CD14-positive monocyte (primary cell): ENCODE measurements around the gene NOB1. TPM values are rescaled to one million over a fixed set of nuclear protein-coding genes. Genes with fewer than 3 reads are reported as not detected.

Experiments
- DNase-seq, 3 donors: peaks; one replicate each; pipeline ENCODE4 v3.0.0-alpha.2; 2011 to 2022
- H2AFZ ChIP-seq: 2 replicates; pipeline ENCODE4 v1.6.0; 2012; ENCODE audit warnings: mild to moderate bottlenecking, low read depth, low read length, inconsistent platforms; ENCODE audit not compliant: insufficient read depth, poor library complexity, severe bottlenecking
- H3K27ac ChIP-seq, 2 donors: 1 replicate in 1 of 2; 2 replicates in 1 of 2; pipeline ENCODE4 v1.5.1; 2012 to 2013; ENCODE audit warnings: low read length in 2 of 2, control low read depth in 1 of 2, inconsistent platforms in 1 of 2, low read depth in 1 of 2, mild to moderate bottlenecking in 1 of 2
- H3K27me3 ChIP-seq, 2 donors: one replicate each; pipeline versions ENCODE4 v1.6.0 to v1.6.1; 2011 to 2013; ENCODE audit warnings: low read length in 2 of 2; ENCODE audit not compliant: control insufficient read depth in 2 of 2, insufficient read depth in 2 of 2
- H3K36me3 ChIP-seq, 2 donors: replicated peaks in 1 of 2; 1 replicate in 1 of 2; 2 replicates in 1 of 2; pipeline versions ENCODE4 v1.5.1 to v1.6.1; 2012 to 2013; ENCODE audit warnings: low read length in 2 of 2, control low read depth in 1 of 2, inconsistent platforms in 1 of 2, mild to moderate bottlenecking in 1 of 2; ENCODE audit not compliant: insufficient read depth in 2 of 2, control insufficient read depth in 1 of 2
- H3K4me1 ChIP-seq, 2 donors: 1 replicate in 1 of 2; 2 replicates in 1 of 2; pipeline versions ENCODE4 v1.5.1 to v1.6.1; 2012 to 2013; ENCODE audit warnings: low read length in 2 of 2, control low read depth in 1 of 2, inconsistent platforms in 1 of 2, mild to moderate bottlenecking in 1 of 2, moderate library complexity in 1 of 2; ENCODE audit not compliant: insufficient read depth in 2 of 2, control insufficient read depth in 1 of 2
- H3K4me2 ChIP-seq: replicated peaks from 2 replicates; pipeline ENCODE3; 2012; ENCODE audit warnings: low read length, moderate library complexity, mild to moderate bottlenecking; ENCODE audit not compliant: poor library complexity, severe bottlenecking; ENCODE audit errors: extremely low read depth
- H3K4me3 ChIP-seq, 3 experiments: fragments of 200-600 bp in 1 of 3; sonication (generic) in 1 of 3; replicated peaks in 1 of 3; 1 replicate in 2 of 3; 2 replicates in 1 of 3; pipeline ENCODE4 v1.5.1; 2011 to 2013; ENCODE audit warnings: low read length in 3 of 3, mild to moderate bottlenecking in 3 of 3, control low read depth in 2 of 3, low read depth in 2 of 3, inconsistent platforms in 1 of 3, moderate library complexity in 1 of 3
- H3K79me2 ChIP-seq: 2 replicates; pipeline ENCODE4 v1.6.0; 2012; ENCODE audit warnings: mild to moderate bottlenecking, control low read depth, inconsistent platforms, low read length, moderate library complexity; ENCODE audit not compliant: insufficient read depth
- H3K9ac ChIP-seq: 2 replicates; pipeline ENCODE4 v1.6.0; 2017; ENCODE audit warnings: low read length, mild to moderate bottlenecking; ENCODE audit not compliant: insufficient read depth, poor library complexity, severe bottlenecking
- H3K9me3 ChIP-seq, 2 donors: replicated peaks in 1 of 2; 1 replicate in 1 of 2; 2 replicates in 1 of 2; pipeline versions ENCODE4 v1.5.1 to v1.6.1; 2012 to 2013; ENCODE audit warnings: low read length in 2 of 2, control low read depth in 1 of 2; ENCODE audit not compliant: control insufficient read depth in 1 of 2, insufficient read depth in 1 of 2
- H4K20me1 ChIP-seq: 2 replicates; pipeline ENCODE4 v1.6.0; 2012; ENCODE audit warnings: mild to moderate bottlenecking, low read length, control low read depth, moderate library complexity; ENCODE audit not compliant: insufficient read depth
- H3K27ac Mint-ChIP-seq, 7 donors: one replicate each; pipeline ENCODE4 v1.8.0; 2020; ENCODE audit warnings: mild to moderate bottlenecking in 7 of 7, mixed read lengths in 7 of 7, moderate library complexity in 6 of 7, inconsistent platforms in 2 of 7
- H3K27me3 Mint-ChIP-seq, 3 donors: one replicate each; pipeline ENCODE4 v1.8.0; 2021 to 2022; ENCODE audit warnings: low read depth in 3 of 3, mild to moderate bottlenecking in 3 of 3, mixed read lengths in 3 of 3, moderate library complexity in 3 of 3, inconsistent platforms in 1 of 3
- H3K36me3 Mint-ChIP-seq, 2 donors: one replicate each; pipeline ENCODE4 v1.8.0; 2020; ENCODE audit warnings: mixed read lengths in 2 of 2, inconsistent platforms in 1 of 2, mild to moderate bottlenecking in 1 of 2
- H3K4me1 Mint-ChIP-seq: one replicate; pipeline ENCODE4 v1.8.0; 2020; ENCODE audit warnings: mild to moderate bottlenecking, mixed read lengths
- H3K4me3 Mint-ChIP-seq, 2 donors: one replicate each; pipeline ENCODE4 v1.8.0; 2020; ENCODE audit warnings: mild to moderate bottlenecking in 2 of 2, mixed read lengths in 2 of 2, moderate library complexity in 1 of 2
- H3K9me3 Mint-ChIP-seq, 7 donors: one replicate each; pipeline ENCODE4 v1.8.0; 2020 to 2022; ENCODE audit warnings: mixed read lengths in 7 of 7, mild to moderate bottlenecking in 6 of 7, moderate library complexity in 6 of 7, inconsistent platforms in 2 of 7
- CTCF ChIP-seq: fragments of 200-600 bp; IDR thresholded peaks from one replicate; pipeline ENCODE4 v1.8.0; 2022; ENCODE audit warnings: antibody characterized with exemption, mild to moderate bottlenecking
- WGBS: methylation state at CpG from one replicate; pipeline ENCODE4 v1.1.5; 2013; ENCODE audit warnings: missing lambda C conversion rate; ENCODE audit not compliant: insufficient coverage; 5-methylcytosine and 5-hydroxymethylcytosine counted together
- intact Hi-C, 2 donors: fragments of 100-400 bp; cut with micrococcal nuclease; formaldehyde crosslinking; loops; one replicate each; pipeline versions ENCODE4 v1.15.0 to v1.15.1; 2023
- polyA plus RNA-seq, 3 donors: library from polyadenylated mRNA; depleted of rRNA in 1 of 3; unstranded in 2 of 3; stranded (reverse) in 1 of 3; fragments of 300-500 nt in 2 of 3; fragments of >200 nt in 1 of 3; fragmentation: Illumina TruSeq in 2 of 3; gene quantifications; 1 replicate in 2 of 3; 2 replicates in 1 of 3; pipeline ENCODE4 v1.2.3, GENCODE V29; 2012 to 2021

The NOB1 gene
- polyA plus RNA-seq, 3 donors: 15.7 to 27.5 (median 18.0) TPM

GRCh38 chr16:69775563-69775962 lies 20.8 kb upstream of the NOB1 start:
- no peak for TF ChIP-seq CTCF
- peak overlapping the region in 3 of 7 donors; percentile 7 to 35 (median 22) for H3K27ac Mint-ChIP-seq
- H3K79me2 ChIP-seq: peaks cover 95% of the 10 kb centered on the region

GRCh38 chr16:69773260-69773947 lies 18.7 kb upstream of the NOB1 start:
- H3K79me2 ChIP-seq: peaks cover 95% of the 10 kb centered on the region
- Mint-ChIP-seq H3K27ac (peak overlapping the region in 2 of 7 donors; percentile 44 to 61), H3K4me1 (peaks cover 24% of the 10 kb centered on the region), H3K9me3 (peaks cover 18 to 35% (median 23%) of the 10 kb centered on the region in 7 donors), H3K27me3 (no peaks in the 10 kb centered on the region), H3K4me3 (no peak overlapping the region), H3K36me3 (peaks cover 21 to 35% of the 10 kb centered on the region in 2 donors)
- H3K4me3 ChIP-seq: no peak overlapping the region
- no peak overlapping the region for H3K4me2 ChIP-seq
- H2AFZ ChIP-seq: no peak overlapping the region
- H3K9me3 ChIP-seq: peaks cover 19 to 24% of the 10 kb centered on the region in 2 donors
- H3K27me3 ChIP-seq: no peaks in the 10 kb centered on the region
- no peak for TF ChIP-seq CTCF
- H3K4me1 ChIP-seq: peaks cover 2 to 14% of the 10 kb centered on the region in 2 donors
- H3K9ac ChIP-seq: no peak overlapping the region
- peaks cover 8 to 31% of the 10 kb centered on the region in 2 donors for H3K36me3 ChIP-seq
- intact Hi-C loops: no loop called here
- no peak overlapping the region for H3K27ac ChIP-seq
- WGBS: 100% methylated on average over 1 of the region's 6 CpGs
- no peak for DNase-seq
- peaks cover 90% of the 10 kb centered on the region for H4K20me1 ChIP-seq

More at GRCh38 chr16:69775563-69775962, 20.8 kb upstream of the NOB1 start:
- H3K4me3 ChIP-seq: no peak overlapping the region
- DNase-seq: peak in 1 of 3 donors; percentile 3
- peak overlapping the region in 1 of 2 donors; percentile 50 for H3K27ac ChIP-seq
- H3K9ac ChIP-seq: no peak overlapping the region
- no peaks in the 10 kb centered on the region for H3K27me3 ChIP-seq
- peaks cover 19 to 24% of the 10 kb centered on the region in 2 donors for H3K9me3 ChIP-seq
- H4K20me1 ChIP-seq: peaks cover 90% of the 10 kb centered on the region
- Mint-ChIP-seq H3K27me3 (no peaks in the 10 kb centered on the region), H3K36me3 (peaks cover 30 to 47% of the 10 kb centered on the region in 2 donors), H3K4me1 (peaks cover 19% of the 10 kb centered on the region), H3K9me3 (peaks cover 18 to 35% (median 23%) of the 10 kb centered on the region in 7 donors), H3K4me3 (no peak overlapping the region)
- no peak overlapping the region for H2AFZ ChIP-seq
- H3K36me3 ChIP-seq: peaks cover 10 to 48% of the 10 kb centered on the region in 2 donors
- intact Hi-C loops: no loop called here
- no peak overlapping the region for H3K4me2 ChIP-seq
- H3K4me1 ChIP-seq: peaks cover 2 to 14% of the 10 kb centered on the region in 2 donors
